HFFc6 (cell line): ENCODE results near the gene NKD1. TPM values are rescaled to one million over a fixed set of nuclear protein-coding genes. Genes with fewer than 3 reads are reported as not detected.

ENCODE experiments used
- DNase-seq: peaks from one replicate; pipeline ENCODE4 v3.0.0-alpha.2; 2018
- H3K27ac Mint-ChIP-seq: 2 replicates; pipeline ENCODE4 v1.8.0; 2020; ENCODE audit warnings: mild to moderate bottlenecking, mixed read lengths
- H3K27me3 Mint-ChIP-seq: 2 replicates; pipeline ENCODE4 v1.8.0; 2021; ENCODE audit warnings: mild to moderate bottlenecking, moderate library complexity, mixed read lengths; ENCODE audit not compliant: insufficient read depth
- H3K36me3 Mint-ChIP-seq: 2 replicates; pipeline ENCODE4 v1.8.0; 2021; ENCODE audit warnings: low read depth, mixed read lengths
- H3K4me1 Mint-ChIP-seq: 2 replicates; pipeline ENCODE4 v1.8.0; 2020; ENCODE audit warnings: low read depth, mixed read lengths
- H3K4me3 Mint-ChIP-seq: 2 replicates; pipeline ENCODE4 v1.8.0; 2020; ENCODE audit warnings: mild to moderate bottlenecking, moderate library complexity, mixed read lengths
- H3K9me3 Mint-ChIP-seq: 2 replicates; pipeline ENCODE4 v1.8.0; 2020; ENCODE audit warnings: mild to moderate bottlenecking, mixed read lengths
- CTCF ChIP-seq: fragments of 200-600 bp; sonication (generic); IDR thresholded peaks from 2 replicates; pipeline ENCODE4 v1.5.0; 2021; ENCODE audit warnings: antibody characterized with exemption, mild to moderate bottlenecking
- total RNA-seq, 6 experiments: library from RNA; stranded (reverse); fragmentation: NEBNext Ultra II Directional; extraction: Animal tissue kit (Norgen Biotek cat#: 25700); gene quantifications; 2 replicates in 1 of 6; 3 replicates in 5 of 6; pipeline ENCODE4 v1.2.3, GENCODE V29; 2021

The NKD1 gene
- total RNA-seq, 6 experiments from 2014 or later, result not detected

- Mint-ChIP-seq H3K9me3 (no peaks in the 10 kb centered on the region), H3K4me1 (no peaks in the 10 kb centered on the region), H3K27me3 (peaks cover 56% of the 10 kb centered on the region), H3K27ac (no peak overlapping the region), H3K4me3 (no peak overlapping the region), H3K36me3 (no peaks in the 10 kb centered on the region)
- no peak for DNase-seq
- TF ChIP-seq CTCF, result no peak
Measured at GRCh38 chr16:50634090-50634489, 85.9 kb downstream of the NKD1 start.

- H3K27me3 Mint-ChIP-seq, result peaks cover 51% of the 10 kb centered on the region
- H3K9me3 Mint-ChIP-seq, result no peaks in the 10 kb centered on the region
- H3K4me1 Mint-ChIP-seq, result no peaks in the 10 kb centered on the region
- no peak for TF ChIP-seq CTCF
- no peak overlapping the region for H3K4me3 Mint-ChIP-seq
- no peak for DNase-seq
- no peaks in the 10 kb centered on the region for H3K36me3 Mint-ChIP-seq
- no peak overlapping the region for H3K27ac Mint-ChIP-seq
Measured at GRCh38 chr16:50634947-50635346, 86.8 kb downstream of the NKD1 start.

- no peak overlapping the region for H3K4me3 Mint-ChIP-seq
- H3K4me1 Mint-ChIP-seq, result no peaks in the 10 kb centered on the region
- no peaks in the 10 kb centered on the region for H3K9me3 Mint-ChIP-seq
- TF ChIP-seq CTCF, result no peak
- H3K36me3 Mint-ChIP-seq, result no peaks in the 10 kb centered on the region
- DNase-seq, result no peak
- peaks cover 47% of the 10 kb centered on the region for H3K27me3 Mint-ChIP-seq
- H3K27ac Mint-ChIP-seq, result no peak overlapping the region
Measured at GRCh38 chr16:50635505-50636392, 87.6 kb downstream of the NKD1 start.

GRCh38 chr16:50636753-50637374, 88.7 kb downstream of the NKD1 start:
- H3K36me3 Mint-ChIP-seq, result no peaks in the 10 kb centered on the region
- H3K27ac Mint-ChIP-seq, result no peak overlapping the region
- peaks cover 46% of the 10 kb centered on the region for H3K27me3 Mint-ChIP-seq
- no peaks in the 10 kb centered on the region for H3K9me3 Mint-ChIP-seq
- TF ChIP-seq CTCF, result no peak
- no peak for DNase-seq
- no peak overlapping the region; the same call in 1 of the 2 replicates for H3K4me3 Mint-ChIP-seq
- H3K4me1 Mint-ChIP-seq, result no peaks in the 10 kb centered on the region

- TF ChIP-seq CTCF, result no peak
- Mint-ChIP-seq H3K27ac (no peak overlapping the region), H3K9me3 (no peaks in the 10 kb centered on the region), H3K4me1 (no peaks in the 10 kb centered on the region), H3K36me3 (no peaks in the 10 kb centered on the region), H3K27me3 (peaks cover 43% of the 10 kb centered on the region), H3K4me3 (no peak overlapping the region)
- no peak for DNase-seq
Measured at GRCh38 chr16:50637716-50638602, 89.8 kb downstream of the NKD1 start.
